ENCODE data around the gene JAG2.

DNA sequence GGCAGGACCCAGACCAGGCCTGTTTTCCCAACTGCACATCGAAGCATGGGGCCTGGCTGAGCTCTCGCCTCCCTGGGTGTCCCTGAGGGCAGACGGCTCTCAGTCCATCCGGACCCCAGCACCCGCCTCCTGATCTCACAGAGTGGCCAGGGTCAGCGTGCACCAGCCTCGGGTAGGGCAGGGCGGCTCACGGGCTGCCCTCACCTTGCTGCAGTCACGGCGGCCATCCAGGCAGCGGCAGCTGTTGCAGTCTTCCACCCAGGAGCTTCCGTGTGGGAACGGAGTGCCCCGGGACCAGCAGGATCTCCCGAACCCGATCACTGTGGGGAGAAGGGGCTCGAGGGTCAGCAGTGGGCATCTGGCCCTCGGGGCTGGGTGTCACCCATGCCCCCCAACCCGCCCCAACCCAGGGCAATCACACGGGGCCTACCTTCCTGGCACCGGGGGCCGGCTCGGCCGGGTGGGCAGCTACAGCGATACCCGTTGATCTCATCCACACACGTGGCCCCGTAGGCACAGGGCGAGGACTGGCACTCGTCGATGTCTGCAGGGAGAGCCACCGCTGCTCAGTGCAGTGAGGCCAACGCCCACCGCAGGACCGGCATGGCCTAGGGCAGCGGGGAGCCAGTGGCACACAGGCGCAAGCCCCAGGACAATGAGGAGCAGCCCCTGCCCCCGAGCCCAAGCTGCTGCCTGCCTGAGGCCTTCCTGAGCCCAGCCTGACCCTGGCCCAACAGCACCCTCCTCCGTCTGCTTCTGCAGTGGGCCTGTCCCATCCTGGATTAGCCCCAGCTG is 22.2 kb downstream of the JAG2 start:
- TF ChIP-seq POLR2A (IDR thresholded peaks at IDR 0.05; ENCODE audit: low read length) (no peak), GATA1 (IDR thresholded peaks at IDR 0.05; ENCODE audit: low read depth, low read length) (no peak)

Data from erythroblast (primary cell).